IMR-90 (cell line): ENCODE data around the gene DLL4. TPM values are rescaled to one million over a fixed set of nuclear protein-coding genes. Genes with fewer than 3 reads are reported as not detected.

ENCODE experiments used
- ATAC-seq: fragments of 200-7000 bp; cut with Tn5 transposase; 2 replicates; pipeline ENCODE4 v1.9.1; 2020; ENCODE audit warnings: low read depth, mild to moderate bottlenecking, moderate library complexity
- BruUV-seq: library from RNA; stranded (reverse); fragments of 400-500 nt; replicated peaks from 2 replicates; lab custom pipeline; 2021; lab: Mats Ljungman, UMichigan
- CTCF ChIA-PET: fragments of 300-600 bp; formaldehyde crosslinking; extraction: SDS; loops from one replicate; lab custom pipeline; 2021; ENCODE audit warnings: antibody characterized with exemption; lab: Yijun Ruan, JAX
- POLR2A ChIA-PET: fragments of 300-600 bp; sonication (Branson Sonifier 250); formaldehyde crosslinking; loops from one replicate; lab custom pipeline; 2022; ENCODE audit warnings: antibody characterized with exemption; ENCODE audit not compliant: unreplicated experiment; lab: Charles Lee
- DNase-seq: peaks from one replicate; pipeline ENCODE4 v3.0.0; 2013
- H2AFZ ChIP-seq: replicated peaks from 2 replicates; pipeline ENCODE3; 2013; ENCODE audit warnings: low read length, mild to moderate bottlenecking; ENCODE audit not compliant: poor library complexity
- H2AK5ac ChIP-seq: 2 replicates; pipeline ENCODE4 v1.6.1; 2013; ENCODE audit warnings: low read depth, low read length, inconsistent platforms
- H2AK9ac ChIP-seq: replicated peaks from 2 replicates; pipeline ENCODE3; 2013; ENCODE audit warnings: mild to moderate bottlenecking, low read depth, low read length, moderate library complexity; ENCODE audit not compliant: poor library complexity
- H2BK120ac ChIP-seq: 2 replicates; pipeline ENCODE4 v1.6.1; 2013; ENCODE audit warnings: low read depth, low read length, inconsistent platforms
- H2BK15ac ChIP-seq: 3 replicates; pipeline ENCODE4 v1.6.1; 2013; ENCODE audit warnings: low read depth, low read length, inconsistent platforms
- H2BK20ac ChIP-seq: 2 replicates; pipeline ENCODE4 v1.6.1; 2013; ENCODE audit warnings: low read depth, mild to moderate bottlenecking, inconsistent platforms, low read length, moderate library complexity
- H2BK5ac ChIP-seq: 2 replicates; pipeline ENCODE4 v1.6.1; 2013; ENCODE audit warnings: mild to moderate bottlenecking, low read depth, low read length, inconsistent platforms; ENCODE audit not compliant: poor library complexity, severe bottlenecking
- H3K14ac ChIP-seq: replicated peaks from 2 replicates; pipeline ENCODE4 v1.6.1; 2013; ENCODE audit warnings: low read depth, low read length, inconsistent platforms
- H3K18ac ChIP-seq: 2 replicates; pipeline ENCODE4 v1.6.1; 2013; ENCODE audit warnings: low read depth, low read length, control low read depth
- H3K23ac ChIP-seq: 2 replicates; pipeline ENCODE4 v1.6.1; 2013; ENCODE audit warnings: low read depth, low read length, inconsistent platforms
- H3K27ac ChIP-seq: 2 replicates; pipeline ENCODE4 v1.5.1; 2013; ENCODE audit warnings: mild to moderate bottlenecking, control low read depth, low read length; ENCODE audit not compliant: insufficient read depth
- H3K27me3 ChIP-seq: 2 replicates; pipeline ENCODE4 v1.6.1; 2013; ENCODE audit warnings: low read length; ENCODE audit not compliant: control insufficient read depth, insufficient read depth
- H3K36me3 ChIP-seq: 2 replicates; pipeline ENCODE4 v1.6.1; 2013; ENCODE audit warnings: low read length, mixed read lengths; ENCODE audit not compliant: control insufficient read depth, insufficient read depth
- H3K4ac ChIP-seq: 2 replicates; pipeline ENCODE4 v1.6.1; 2013; ENCODE audit warnings: low read depth, low read length, inconsistent platforms
- H3K4me1 ChIP-seq: 2 replicates; pipeline ENCODE4 v1.6.1; 2013; ENCODE audit warnings: low read length, mixed read lengths; ENCODE audit not compliant: control insufficient read depth, insufficient read depth
- H3K4me2 ChIP-seq: 2 replicates; pipeline ENCODE4 v1.6.1; 2013; ENCODE audit warnings: low read depth, mild to moderate bottlenecking, control low read depth, low read length, moderate library complexity
- H3K4me3 ChIP-seq: 2 replicates; pipeline ENCODE4 v1.5.1; 2013; ENCODE audit warnings: low read depth, mild to moderate bottlenecking, control low read depth, low read length, moderate library complexity; ENCODE audit not compliant: insufficient read depth
- H3K56ac ChIP-seq: 2 replicates; pipeline ENCODE4 v1.6.1; 2013; ENCODE audit warnings: low read length, inconsistent platforms; ENCODE audit not compliant: insufficient read depth; ENCODE audit errors: extremely low read depth
- H3K79me1 ChIP-seq, 2 experiments: 2 replicates each; pipeline ENCODE4 v1.6.1; 2013; ENCODE audit warnings: low read length in 2 of 2, inconsistent platforms in 1 of 2, low read depth in 1 of 2
- H3K9ac ChIP-seq: 2 replicates; pipeline ENCODE4 v1.6.1; 2013; ENCODE audit warnings: low read depth, low read length, control low read depth
- H3K9me1 ChIP-seq: 2 replicates; pipeline ENCODE4 v1.6.1; 2013; ENCODE audit warnings: low read length, inconsistent platforms; ENCODE audit not compliant: insufficient read depth
- H3K9me3 ChIP-seq: 2 replicates; pipeline ENCODE4 v1.6.1; 2013; ENCODE audit warnings: low read length; ENCODE audit not compliant: control insufficient read depth, insufficient read depth
- H4K20me1 ChIP-seq: 2 replicates; pipeline ENCODE4 v1.6.1; 2013; ENCODE audit warnings: low read length, inconsistent platforms; ENCODE audit not compliant: insufficient read depth
- H4K5ac ChIP-seq: 2 replicates; pipeline ENCODE4 v1.6.1; 2013; ENCODE audit warnings: mild to moderate bottlenecking, low read depth, low read length, control low read depth
- H4K8ac ChIP-seq, 2 experiments: 2 replicates each; pipeline ENCODE4 v1.6.1; 2013; ENCODE audit warnings: low read depth in 2 of 2, low read length in 2 of 2, control low read depth in 1 of 2, inconsistent platforms in 1 of 2
- H4K91ac ChIP-seq: 2 replicates; pipeline ENCODE4 v1.6.1; 2013; ENCODE audit warnings: low read depth, low read length, inconsistent platforms; ENCODE audit not compliant: insufficient read depth
- BHLHE40 ChIP-seq: fragments of 150-350 bp; IDR thresholded peaks from 2 replicates; pipeline ENCODE4 v1.6.1; 2016; ENCODE audit warnings: mild to moderate bottlenecking, low read depth, low read length
- CEBPB ChIP-seq: IDR thresholded peaks from 2 replicates; pipeline ENCODE4 v1.6.1; 2012; ENCODE audit warnings: low read depth, low read length, improper control_type of control experiment
- CHD1 ChIP-seq: IDR thresholded peaks from 2 replicates; pipeline ENCODE4 v1.6.1; 2012; ENCODE audit warnings: low read depth, low read length, improper control_type of control experiment
- FOS ChIP-seq: fragments of 150-350 bp; IDR thresholded peaks from 2 replicates; pipeline ENCODE4 v1.6.1; 2016; ENCODE audit warnings: low read depth, low read length
- MAFK ChIP-seq: IDR thresholded peaks from 2 replicates; pipeline ENCODE4 v1.6.1; 2012; ENCODE audit warnings: low read depth, low read length, improper control_type of control experiment
- MAZ ChIP-seq: IDR thresholded peaks from 2 replicates; pipeline ENCODE4 v1.6.1; 2012; ENCODE audit warnings: low read depth, mild to moderate bottlenecking, low read length, improper control_type of control experiment, moderate library complexity, borderline replicate concordance
- MXI1 ChIP-seq: IDR thresholded peaks from 2 replicates; pipeline ENCODE4 v1.6.1; 2012; ENCODE audit warnings: low read depth, mild to moderate bottlenecking, low read length, moderate library complexity, borderline replicate concordance
- NFE2L2 ChIP-seq: fragments of 150-350 bp; IDR thresholded peaks from 2 replicates; pipeline ENCODE4 v1.6.1; 2016; ENCODE audit warnings: low read depth, mild to moderate bottlenecking, low read length
- POLR2A ChIP-seq: IDR thresholded peaks from 2 replicates; pipeline ENCODE4 v1.6.1; 2012; ENCODE audit warnings: mild to moderate bottlenecking, low read depth, low read length
- RAD21 ChIP-seq: IDR thresholded peaks from 2 replicates; pipeline ENCODE4 v1.6.1; 2012; ENCODE audit warnings: low read length, improper control_type of control experiment
- RCOR1 ChIP-seq: IDR thresholded peaks from 2 replicates; pipeline ENCODE4 v1.6.1; 2012; ENCODE audit warnings: mild to moderate bottlenecking, low read length, improper control_type of control experiment; ENCODE audit not compliant: insufficient replicate concordance
- RFX5 ChIP-seq: IDR thresholded peaks from 2 replicates; pipeline ENCODE4 v1.8.0; 2012; ENCODE audit warnings: low read depth, mild to moderate bottlenecking, low read length, moderate library complexity
- SMC3 ChIP-seq: fragments of 150-350 bp; IDR thresholded peaks from 2 replicates; pipeline ENCODE4 v1.6.1; 2016; ENCODE audit warnings: low read depth, mild to moderate bottlenecking, antibody characterized with exemption, low read length, moderate library complexity
- WGBS, 2 experiments: methylation state at CpG; one replicate each; pipeline versions ENCODE4 v1.1.5 to v1.1.7; 2013; ENCODE audit warnings: missing lambda C conversion rate in 2 of 2; ENCODE audit not compliant: insufficient read length in 1 of 2; ENCODE audit errors: extremely low coverage in 2 of 2; 5-methylcytosine and 5-hydroxymethylcytosine counted together
- dilution Hi-C: fragments of 300-500 bp; cut with HindIII; formaldehyde crosslinking; loops from one replicate; pipeline ENCODE4 v1.14.3; 2018; ENCODE audit warnings: low sequenced_read_pairs; ENCODE audit not compliant: unreplicated experiment
- in situ Hi-C: fragments of 300-500 bp; cut with MboI; formaldehyde crosslinking; loops from 3 replicates; pipeline ENCODE4 v1.14.3; 2019; ENCODE audit warnings: low sequenced_read_pairs, inconsistent platforms, mixed read lengths
- intact Hi-C: fragments of 100-400 bp; cut with micrococcal nuclease; formaldehyde crosslinking; loops from 2 replicates; pipeline ENCODE4 v1.10.0; 2022
- polyA plus RNA-seq, 3 experiments: library from polyadenylated mRNA; depleted of rRNA; stranded (reverse); fragments of >200 nt; gene quantifications; 2 replicates each; pipeline ENCODE4 v1.2.3, GENCODE V29; 2012; ENCODE audit warnings: low replicate concordance in 1 of 3
- total RNA-seq: library from RNA; depleted of rRNA; stranded (reverse); fragments of >200 nt; gene quantifications from 2 replicates; pipeline ENCODE4 v1.2.3, GENCODE V29; 2012
- TF ChIP-seq, protein P1 (sequence below): fragments of 150-350 bp; IDR thresholded peaks from 2 replicates; pipeline ENCODE4 v1.6.1; 2016; ENCODE audit warnings: low read depth, mild to moderate bottlenecking, low read length, moderate library complexity, borderline replicate concordance
- TF ChIP-seq, protein P2 (sequence below): fragments of 150-350 bp; IDR thresholded peaks from 2 replicates; pipeline ENCODE4 v1.6.1; 2017; ENCODE audit warnings: mild to moderate bottlenecking, antibody characterized with exemption, low read length, low read depth

DLL4 gene
- total and polyA plus RNA-seq, 2 of the 4 experiments (the other 2 are of a cell fraction): 1.8 to 3.4 TPM

DNA sequence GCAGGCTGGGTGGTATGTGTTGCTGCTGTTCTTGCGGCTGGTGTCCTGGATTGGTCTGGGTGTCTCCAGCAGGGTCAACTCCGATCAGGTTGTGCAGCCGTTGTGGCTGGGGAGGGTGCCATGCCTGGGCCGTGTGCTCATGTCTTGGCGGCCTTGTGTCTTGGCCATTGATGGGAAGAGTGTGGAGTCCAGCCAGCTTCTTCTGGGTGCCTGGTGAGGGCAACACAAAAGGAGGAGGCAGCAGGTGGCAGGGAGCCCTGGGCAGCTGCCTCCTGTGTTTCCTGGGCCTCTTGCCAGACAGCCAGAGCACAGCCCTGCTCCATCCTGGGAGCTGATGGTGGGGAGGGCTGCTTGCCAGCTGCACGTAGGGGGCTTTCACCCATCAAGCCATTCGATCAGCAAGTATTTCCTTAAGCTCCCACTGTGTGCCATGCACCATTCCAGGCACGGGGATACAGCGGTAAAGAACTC, 28.5 kb downstream of the DLL4 start (continued):
- TF ChIP-seq, protein P1, sequence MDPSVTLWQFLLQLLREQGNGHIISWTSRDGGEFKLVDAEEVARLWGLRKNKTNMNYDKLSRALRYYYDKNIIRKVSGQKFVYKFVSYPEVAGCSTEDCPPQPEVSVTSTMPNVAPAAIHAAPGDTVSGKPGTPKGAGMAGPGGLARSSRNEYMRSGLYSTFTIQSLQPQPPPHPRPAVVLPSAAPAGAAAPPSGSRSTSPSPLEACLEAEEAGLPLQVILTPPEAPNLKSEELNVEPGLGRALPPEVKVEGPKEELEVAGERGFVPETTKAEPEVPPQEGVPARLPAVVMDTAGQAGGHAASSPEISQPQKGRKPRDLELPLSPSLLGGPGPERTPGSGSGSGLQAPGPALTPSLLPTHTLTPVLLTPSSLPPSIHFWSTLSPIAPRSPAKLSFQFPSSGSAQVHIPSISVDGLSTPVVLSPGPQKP: no peak

GRCh38 chr15:40958146-40958545, 29.0 kb downstream of the DLL4 start:
- H3K36me3 ChIP-seq: peaks cover 28% of the 10 kb centered on the region
- H4K5ac ChIP-seq: no peak overlapping the region
- peak overlapping the region in 1 of 2 experiments; percentile 11; a peak in 1 of 4 replicates for H4K8ac ChIP-seq
- peak overlapping the region; percentile 50 for H3K4ac ChIP-seq
- H2BK20ac ChIP-seq: no peak overlapping the region; the same call in 1 of the 2 replicates
- H2BK5ac ChIP-seq: peak overlapping the region; percentile 51
- H3K4me2 ChIP-seq: no peak overlapping the region
- peaks cover 28% of the 10 kb centered on the region for H3K9me1 ChIP-seq
- H2BK120ac ChIP-seq: no peak overlapping the region
- H2AK5ac ChIP-seq: no peak overlapping the region; the same call in 1 of the 2 replicates
- peak; percentile 2; the same call in 1 of the 2 replicates for ATAC-seq
- ChIA-PET POLR2A (interaction anchor here (0.5 to 1.3 kb wide), 3 partner anchors 59 to 592 kb away, joined by 3 to 10 read pairs (median 3); no protein-coding TSS in a partner anchor), CTCF (no interaction called here)
- no peaks in the 10 kb centered on the region for H3K9me3 ChIP-seq
- no TSS peak for BruUV-seq
- H3K14ac ChIP-seq: 0 out of 2 replicates have a peak overlapping the region, but pooled peaks have one; percentile 55
- no peak overlapping the region for H2AFZ ChIP-seq
- H3K18ac ChIP-seq: no peak overlapping the region
- no peak overlapping the region for H4K91ac ChIP-seq
- H3K27me3 ChIP-seq: no peaks in the 10 kb centered on the region
- H3K23ac ChIP-seq: peak overlapping the region; percentile 8; the same call in 1 of the 2 replicates
- H2AK9ac ChIP-seq: peak overlapping the region; percentile 68
- dilution Hi-C loops (no loop called here), in situ Hi-C loops (no loop called here), intact Hi-C loops (no loop called here)
- peaks cover 25% of the 10 kb centered on the region for H3K4me1 ChIP-seq
- H2BK15ac ChIP-seq: no peak overlapping the region
- H3K27ac ChIP-seq: no peak overlapping the region
- no peak for DNase-seq
- no CpG with 5 or more reads among the region's 6 CpGs for WGBS, 2 experiments
- no peak overlapping the region for H3K9ac ChIP-seq
- H3K4me3 ChIP-seq: no peak overlapping the region
- peaks cover 15 to 48% of the 10 kb centered on the region in 2 experiments for H3K79me1 ChIP-seq
- peaks cover 55% of the 10 kb centered on the region for H4K20me1 ChIP-seq
- H3K56ac ChIP-seq: no peak overlapping the region
- TF ChIP-seq NFE2L2 (no peak), RFX5 (no peak), RCOR1 (no peak), FOS (no peak), MAFK (no peak), RAD21 (no peak), BHLHE40 (no peak), SMC3 (no peak), CHD1 (no peak), MXI1 (no peak), MAZ (no peak), POLR2A (no peak; the same call in 1 of the 2 replicates), CEBPB (no peak)
- TF ChIP-seq, protein P2, sequence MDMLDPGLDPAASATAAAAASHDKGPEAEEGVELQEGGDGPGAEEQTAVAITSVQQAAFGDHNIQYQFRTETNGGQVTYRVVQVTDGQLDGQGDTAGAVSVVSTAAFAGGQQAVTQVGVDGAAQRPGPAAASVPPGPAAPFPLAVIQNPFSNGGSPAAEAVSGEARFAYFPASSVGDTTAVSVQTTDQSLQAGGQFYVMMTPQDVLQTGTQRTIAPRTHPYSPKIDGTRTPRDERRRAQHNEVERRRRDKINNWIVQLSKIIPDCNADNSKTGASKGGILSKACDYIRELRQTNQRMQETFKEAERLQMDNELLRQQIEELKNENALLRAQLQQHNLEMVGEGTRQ: no peak
